NCI-H748 treated with DMSO at 0.1 percent for 48 hours (cell line): ENCODE data around the gene TAT.

ENCODE experiments used
- DNase-seq: peaks from one replicate; lab custom pipeline; 2025; lab: John Stamatoyannopoulos, UW

Gene TAT

DNA sequence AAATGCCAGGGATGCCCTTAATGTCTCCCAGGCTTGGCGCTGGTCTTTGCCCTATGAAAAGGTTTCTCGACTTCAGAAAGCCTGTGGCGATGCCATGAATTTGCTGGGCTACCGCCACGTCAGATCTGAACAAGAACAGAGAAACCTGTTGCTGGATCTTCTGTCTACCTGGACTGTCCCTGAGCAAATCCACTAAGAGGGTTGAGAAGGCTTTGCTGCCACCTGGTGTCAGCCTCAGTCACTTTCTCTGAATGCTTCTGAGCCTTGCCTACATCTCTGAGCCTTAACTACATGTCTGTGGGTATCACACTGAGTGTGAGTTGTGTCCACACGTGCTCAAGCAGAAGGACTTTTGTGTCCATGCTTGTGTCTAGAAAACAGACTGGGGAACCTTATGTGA lies 39.2 kb downstream of the TAT start:
- DNase-seq = no peak

DNA sequence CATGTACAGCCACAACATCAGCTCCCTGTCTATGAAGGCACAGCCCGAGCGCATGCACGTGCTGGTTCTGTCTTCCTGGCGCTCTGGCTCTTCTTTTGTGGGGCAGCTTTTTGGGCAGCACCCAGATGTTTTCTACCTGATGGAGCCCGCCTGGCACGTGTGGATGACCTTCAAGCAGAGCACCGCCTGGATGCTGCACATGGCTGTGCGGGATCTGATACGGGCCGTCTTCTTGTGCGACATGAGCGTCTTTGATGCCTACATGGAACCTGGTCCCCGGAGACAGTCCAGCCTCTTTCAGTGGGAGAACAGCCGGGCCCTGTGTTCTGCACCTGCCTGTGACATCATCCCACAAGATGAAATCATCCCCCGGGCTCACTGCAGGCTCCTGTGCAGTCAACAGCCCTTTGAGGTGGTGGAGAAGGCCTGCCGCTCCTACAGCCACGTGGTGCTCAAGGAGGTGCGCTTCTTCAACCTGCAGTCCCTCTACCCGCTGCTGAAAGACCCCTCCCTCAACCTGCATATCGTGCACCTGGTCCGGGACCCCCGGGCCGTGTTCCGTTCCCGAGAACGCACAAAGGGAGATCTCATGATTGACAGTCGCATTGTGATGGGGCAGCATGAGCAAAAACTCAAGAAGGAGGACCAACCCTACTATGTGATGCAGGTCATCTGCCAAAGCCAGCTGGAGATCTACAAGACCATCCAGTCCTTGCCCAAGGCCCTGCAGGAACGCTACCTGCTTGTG lies 40.0 kb downstream of the TAT start:
- no peak for DNase-seq

DNA sequence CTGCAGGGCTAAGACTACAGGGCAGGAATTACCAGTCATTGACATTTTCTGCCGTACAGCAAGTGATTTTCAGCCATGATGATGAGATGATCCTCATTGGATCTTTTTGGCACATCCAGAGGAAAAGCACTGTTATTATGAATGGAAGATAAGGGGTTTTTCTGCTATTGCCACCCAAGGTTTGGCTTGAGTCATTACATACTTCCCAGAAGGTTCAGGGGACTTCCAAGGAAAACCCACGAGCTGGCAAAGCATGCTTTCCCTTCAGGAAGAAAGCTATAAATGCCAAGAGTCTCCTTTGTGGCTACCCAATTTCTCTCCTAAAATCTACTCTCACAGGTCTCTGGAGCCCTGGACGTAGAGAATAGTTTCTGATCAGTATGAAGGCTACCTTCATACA lies 44.5 kb downstream of the TAT start:
- DNase-seq = no peak

DNA sequence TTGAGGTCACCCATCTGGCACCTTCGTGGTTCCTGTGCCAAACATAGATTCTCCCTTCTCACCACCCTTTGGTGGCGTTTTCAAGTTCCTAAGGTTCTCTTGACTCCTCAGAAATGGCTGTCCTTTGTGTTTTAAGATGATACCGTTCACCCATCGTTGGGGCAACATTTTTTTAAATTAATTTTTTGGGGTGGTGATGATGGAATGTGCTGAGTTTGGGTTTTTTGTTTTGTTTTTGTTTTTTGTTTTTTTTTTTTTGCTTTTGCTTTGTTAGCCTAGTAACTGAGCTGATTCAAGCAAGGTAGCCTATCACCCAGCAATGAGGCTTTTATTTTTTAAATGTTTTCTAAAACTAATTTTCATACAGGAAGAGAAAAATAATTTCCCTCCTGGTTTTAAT lies 48.0 kb downstream of the TAT start:
- no peak for DNase-seq

DNA sequence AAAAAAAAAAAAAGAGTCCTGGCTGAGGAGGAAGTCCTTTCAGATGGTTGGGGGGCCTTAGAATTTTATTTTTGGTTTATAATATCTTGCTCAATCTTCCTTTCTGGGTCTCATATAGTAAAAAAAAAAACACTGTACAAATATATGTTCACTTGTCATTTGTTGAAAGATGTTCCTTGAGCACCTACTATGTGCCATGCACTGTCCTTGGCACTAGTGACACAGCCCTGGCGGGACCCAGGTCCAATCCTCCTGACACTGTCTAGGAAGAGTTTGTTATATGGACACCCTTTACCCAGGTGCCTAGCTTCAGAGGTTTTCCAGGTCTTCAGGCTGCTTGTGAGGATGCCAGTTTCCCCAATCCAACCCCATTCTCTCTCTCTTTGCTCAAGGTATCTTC lies 48.6 kb downstream of the TAT start:
- DNase-seq = no peak

DNA sequence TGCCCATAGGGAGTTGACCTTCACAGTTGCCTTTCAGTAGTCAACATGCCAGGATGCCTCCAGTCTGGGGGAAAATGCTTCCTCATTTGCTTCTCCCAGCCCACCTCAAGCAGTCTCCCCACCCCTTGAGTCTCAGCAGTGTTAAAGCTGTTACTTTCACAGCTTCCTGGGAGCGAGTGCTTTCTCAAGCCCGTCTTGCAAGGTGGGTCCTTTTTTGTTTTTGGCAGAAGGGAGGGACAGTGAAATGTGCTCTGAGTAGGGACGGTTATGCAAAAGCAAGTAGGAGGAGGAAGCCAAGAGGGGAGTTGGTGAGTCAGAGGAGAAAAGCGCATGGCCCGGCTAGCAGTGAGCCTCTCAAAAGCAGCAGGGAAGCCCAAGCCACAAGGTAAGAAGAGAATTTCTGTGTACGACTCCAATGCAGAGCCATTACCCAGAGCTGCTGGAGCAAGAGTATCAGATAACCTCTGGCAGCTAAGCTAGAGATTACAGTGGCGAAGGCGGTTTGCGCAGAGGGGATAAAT lies 50.7 kb downstream of the TAT start, which contains the start of gene CHST4:
Gene CHST4, plus strand, starts transcription at position 316 of the 521 bp plus-strand sequence. CDS start 10,252 bp downstream, outside the sequence.
- DNase-seq = no peak

- DNase-seq = no peak
Measured at GRCh38 chr16:71524566-71525553, 52.0 kb downstream of the TAT start.

DNA sequence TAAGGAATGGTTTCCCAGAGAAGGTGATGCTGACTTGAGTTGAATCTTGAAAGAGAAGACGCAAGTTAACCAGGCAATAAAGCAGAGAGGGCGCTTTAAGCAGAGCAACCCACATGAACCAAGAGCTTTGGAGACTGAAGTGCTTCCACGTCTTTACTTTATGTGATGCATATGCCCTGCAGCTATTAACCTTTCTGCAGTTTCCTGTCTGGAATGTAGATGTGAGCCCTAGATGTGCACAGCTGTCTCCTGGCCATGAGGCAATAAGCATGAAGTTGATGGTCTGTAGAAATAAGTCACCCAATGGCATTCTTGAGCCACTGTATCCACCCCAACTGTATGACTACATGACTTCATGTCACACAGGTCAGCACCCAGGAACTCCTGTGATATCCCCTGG lies 56.3 kb downstream of the TAT start:
- no peak for DNase-seq
